GM12878 (cell line): Measurements from ENCODE around the gene DNAH5. TPM values are rescaled to one million over a fixed set of nuclear protein-coding genes. Genes with fewer than 3 reads are reported as not detected.

ENCODE experiments used
- ATAC-seq: fragments of 200-7000 bp; cut with Tn5 transposase; 3 replicates; pipeline ENCODE4 v1.9.1; 2020; ENCODE audit warnings: mild to moderate bottlenecking, moderate library complexity
- BruUV-seq: library from RNA; stranded (reverse); fragments of 400-500 nt; replicated peaks from 2 replicates; lab custom pipeline; 2021; lab: Mats Ljungman, UMichigan
- CTCF ChIA-PET: fragments of 300-600 bp; sonication (Branson Sonifier 250); formaldehyde crosslinking; extraction: SDS; loops from one replicate; lab custom pipeline; 2021; ENCODE audit warnings: inconsistent platforms; lab: Yijun Ruan, JAX
- POLR2A ChIA-PET: fragments of 350-600 bp; formaldehyde crosslinking; extraction: SDS; loops from one replicate; lab custom pipeline; 2021; ENCODE audit warnings: inconsistent platforms; lab: Charles Lee
- RAD21 ChIA-PET: fragments of 300-600 bp; sonication (Branson Sonifier 250); formaldehyde crosslinking; loops from one replicate; lab custom pipeline; 2023; ENCODE audit warnings: antibody characterized with exemption; ENCODE audit not compliant: unreplicated experiment; lab: Charles Lee
- SMC1A ChIA-PET: fragments of 300-600 bp; sonication (Branson Sonifier 250); formaldehyde crosslinking; loops from one replicate; lab custom pipeline; 2023; ENCODE audit not compliant: unreplicated experiment, uncharacterized antibody; lab: Charles Lee
- DNase-seq: peaks from one replicate; pipeline ENCODE4 v3.0.0-alpha.2; 2011; ENCODE audit warnings: low read depth, low spot score
- FAIRE-seq: peaks from 3 replicates; lab custom pipeline; 2011; peaks lifted over from hg19 to GRCh38; lab: Jason Lieb, UNC
- H2AFZ ChIP-seq: 2 replicates; pipeline ENCODE4 v1.6.0; 2011; ENCODE audit warnings: low read depth, low read length, control low read depth; ENCODE audit not compliant: control insufficient read depth
- H3K27ac ChIP-seq: 2 replicates; pipeline ENCODE4 v1.5.1; 2011; ENCODE audit warnings: control low read depth; ENCODE audit not compliant: control insufficient read depth, insufficient read depth
- H3K27me3 ChIP-seq, 2 experiments: replicated peaks in 1 of 2; 2 replicates each; pipeline versions ENCODE4 v1.6.0 to v1.6.1; 2011; ENCODE audit warnings: low read length in 1 of 2; ENCODE audit not compliant: control insufficient read depth in 2 of 2, insufficient read depth in 2 of 2
- H3K36me3 ChIP-seq, 2 experiments: 2 replicates each; pipeline ENCODE4 v1.5.1; 2011; ENCODE audit warnings: low read length in 1 of 2; ENCODE audit not compliant: control insufficient read depth in 2 of 2, insufficient read depth in 2 of 2
- H3K4me1 ChIP-seq: 2 replicates; pipeline ENCODE4 v1.6.1; 2011; ENCODE audit warnings: mild to moderate bottlenecking, low read length, moderate library complexity, mixed read lengths; ENCODE audit not compliant: control insufficient read depth, insufficient read depth
- H3K4me2 ChIP-seq: 2 replicates; pipeline ENCODE4 v1.6.0; 2011; ENCODE audit warnings: control low read depth; ENCODE audit not compliant: control insufficient read depth, insufficient read depth
- H3K4me3 ChIP-seq: fragments of 200-600 bp; sonication (generic); 2 replicates; pipeline ENCODE4 v1.5.1; 2016
- H3K79me2 ChIP-seq: 2 replicates; pipeline ENCODE4 v1.6.0; 2011; ENCODE audit warnings: low read length; ENCODE audit not compliant: control insufficient read depth, insufficient read depth
- H3K9ac ChIP-seq: 2 replicates; pipeline ENCODE4 v1.8.0; 2011; ENCODE audit warnings: low read length, control low read depth, mixed read lengths; ENCODE audit not compliant: control insufficient read depth, insufficient read depth
- H3K9me3 ChIP-seq: replicated peaks from 3 replicates; pipeline ENCODE4 v1.5.1; 2011; ENCODE audit warnings: mild to moderate bottlenecking, low read length; ENCODE audit not compliant: control insufficient read depth, insufficient read depth
- H4K20me1 ChIP-seq: 2 replicates; pipeline ENCODE4 v1.6.0; 2011; ENCODE audit not compliant: control insufficient read depth, insufficient read depth
- ATF7 ChIP-seq: fragments of 450-650 bp; IDR thresholded peaks from 2 replicates; pipeline ENCODE4 v1.6.1; 2016; ENCODE audit warnings: low read depth, mild to moderate bottlenecking
- ETV6 ChIP-seq, 2 experiments: fragments of 450-650 bp in 1 of 2; IDR thresholded peaks in 1 of 2; conservative IDR thresholded peaks in 1 of 2; 2 replicates each; pipeline ENCODE4 v1.6.1; 2014; ENCODE audit warnings: antibody characterized with exemption in 1 of 2, borderline replicate concordance in 1 of 2, low read depth in 1 of 2, mild to moderate bottlenecking in 1 of 2, moderate library complexity in 1 of 2
- EZH2 ChIP-seq: IDR thresholded peaks from 2 replicates; pipeline ENCODE4 v1.6.1; 2012; ENCODE audit warnings: low read depth, mild to moderate bottlenecking, control low read depth, inconsistent platforms, low read length, borderline replicate concordance; ENCODE audit not compliant: control insufficient read depth
- KAT2A ChIP-seq: conservative IDR thresholded peaks from 2 replicates; pipeline ENCODE4 v1.6.1; 2011; ENCODE audit warnings: low read depth, low read length; ENCODE audit not compliant: control insufficient read depth
- LARP7 ChIP-seq: fragments of 450-650 bp; IDR thresholded peaks from 2 replicates; pipeline ENCODE4 v1.6.1; 2017; ENCODE audit warnings: mild to moderate bottlenecking
- MEF2B ChIP-seq: fragments of 450-650 bp; IDR thresholded peaks from 2 replicates; pipeline ENCODE4 v1.6.1; 2018; ENCODE audit warnings: mild to moderate bottlenecking, moderate library complexity; ENCODE audit not compliant: partially characterized antibody, poor library complexity, severe bottlenecking
- MTA3 ChIP-seq: IDR thresholded peaks from 2 replicates; pipeline ENCODE4 v1.6.1; 2012; ENCODE audit warnings: low read length, inconsistent platforms, borderline replicate concordance
- NBN ChIP-seq: fragments of 450-650 bp; IDR thresholded peaks from 2 replicates; pipeline ENCODE4 v1.6.1; 2016
- NFXL1 ChIP-seq: fragments of 450-650 bp; IDR thresholded peaks from 2 replicates; pipeline ENCODE4 v1.6.1; 2017; ENCODE audit warnings: antibody characterized with exemption, mild to moderate bottlenecking, borderline replicate concordance
- POLR2AphosphoS2 ChIP-seq: IDR thresholded peaks from 2 replicates; pipeline ENCODE4 v1.6.1; 2011; ENCODE audit warnings: low read depth, mild to moderate bottlenecking, low read length, improper control_type of control experiment, moderate library complexity
- RELA ChIP-seq: fragments of 450-650 bp; IDR thresholded peaks from 2 replicates; pipeline ENCODE4 v1.8.0; 2014; ENCODE audit warnings: borderline replicate concordance; ENCODE audit not compliant: partially characterized antibody
- SMAD5 ChIP-seq: IDR thresholded peaks from 2 replicates; pipeline ENCODE4 v1.6.1; 2016; ENCODE audit warnings: antibody characterized with exemption, low read depth
- ZNF384 ChIP-seq: IDR thresholded peaks from 2 replicates; pipeline ENCODE4 v1.6.1; 2012; ENCODE audit warnings: low read depth, mild to moderate bottlenecking, low read length, improper control_type of control experiment, borderline replicate concordance
- WGBS: methylation state at CpG from one replicate; pipeline ENCODE4 v1.1.6; 2016; ENCODE audit warnings: low lambda C conversion rate; ENCODE audit not compliant: insufficient replicate concordance, insufficient coverage; ENCODE audit errors: missing lambda C conversion rate; 5-methylcytosine and 5-hydroxymethylcytosine counted together
- in situ Hi-C: fragments of 300-500 bp; cut with MboI; formaldehyde crosslinking; loops from 9 replicates; pipeline ENCODE4 v1.14.3; 2018; ENCODE audit warnings: mixed read lengths
- intact Hi-C: fragments of 100-400 bp; cut with micrococcal nuclease; formaldehyde crosslinking; loops from one replicate; pipeline ENCODE4 v1.14.2; 2022; ENCODE audit not compliant: unreplicated experiment
- polyA plus RNA-seq, 11 experiments: library from polyadenylated mRNA; depleted of rRNA in 4 of 11; unstranded in 6 of 11; stranded (reverse) in 5 of 11; fragments of >200 nt; fragmentation: Nextera tagmentation in 4 of 11; fragmentation: Illumina TruSeq in 1 of 11; extraction: Ambion mirVana in 4 of 11; extraction: Trizol in 1 of 11; gene quantifications; 1 replicate in 1 of 11; 2 replicates in 10 of 11; pipeline versions ENCODE4 v1.2.1 to v1.2.3, GENCODE V29; 2011 to 2016; ENCODE audit warnings: inconsistent platforms in 2 of 11, missing spikeins in 2 of 11, low read depth in 1 of 11
- total RNA-seq, 4 experiments: library from RNA; depleted of rRNA in 3 of 4; stranded (reverse); fragments of >200 nt in 3 of 4; fragmentation: Illumina TruSeq in 1 of 4; extraction: Trizol in 1 of 4; gene quantifications; 2 replicates each; pipeline versions ENCODE4 v1.2.1 to v1.2.3, GENCODE V29; 2013 to 2021
- TF ChIP-seq, protein P1 (sequence below): IDR thresholded peaks from 2 replicates; pipeline ENCODE4 v1.6.1; 2012; ENCODE audit warnings: low read depth, low read length, improper control_type of control experiment
- TF ChIP-seq, protein P2 (sequence below): IDR thresholded peaks from 2 replicates; pipeline ENCODE4 v1.6.1; 2012; ENCODE audit warnings: low read depth, low read length, improper control_type of control experiment
- TF ChIP-seq, protein P3 (sequence below): IDR thresholded peaks from 2 replicates; pipeline ENCODE4 v1.6.1; 2012; ENCODE audit warnings: low read length, inconsistent platforms

DNAH5 gene
- total and polyA plus RNA-seq, 10 of the 15 experiments (the other 5 are each of a cell fraction or from before 2014, with no cell fraction given): under 0.01 to 0.30 (median 0.07) TPM; not detected in 7

DNA sequence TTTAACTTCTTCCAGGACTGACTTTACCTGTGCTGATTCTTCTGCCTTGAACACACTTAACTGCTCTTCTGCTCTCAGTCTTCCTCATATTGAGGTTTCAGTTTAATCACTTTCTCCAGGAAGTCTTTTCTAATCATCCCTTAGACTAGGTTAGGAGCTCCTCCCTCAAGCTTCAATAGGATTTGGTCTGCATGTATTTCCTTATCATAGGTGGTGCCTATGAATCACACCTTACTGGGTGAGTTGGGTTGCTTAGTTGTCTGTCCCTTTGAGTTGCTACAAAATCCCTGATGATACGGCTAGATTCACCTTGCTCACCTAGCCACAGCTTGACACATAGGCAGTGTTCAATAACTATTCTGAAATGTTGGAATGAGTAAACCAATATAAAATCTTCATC lies 164.4 kb downstream of the DNAH5 start:
- WGBS: 43% methylated on average over 1 of the region's 1 CpG
- no peak for DNase-seq
- Histone ChIP-seq H2AFZ (no peak overlapping the region), H3K9me3 (no peaks in the 10 kb centered on the region), H3K36me3 (no peaks in the 10 kb centered on the region), H4K20me1 (no peaks in the 10 kb centered on the region), H3K79me2 (no peaks in the 10 kb centered on the region), H3K27me3 (no peaks in the 10 kb centered on the region), H3K4me2 (no peak overlapping the region), H3K4me3 (no peak overlapping the region), H3K27ac (no peak overlapping the region), H3K4me1 (no peaks in the 10 kb centered on the region), H3K9ac (no peak overlapping the region)
- CTCF ChIA-PET: no interaction called here
- in situ Hi-C loops: no loop called here
- ATAC-seq: no peak
- no TSS peak for BruUV-seq
- POLR2A ChIA-PET: no interaction called here
- no peak for FAIRE-seq
- RAD21 ChIA-PET: no interaction called here
- SMC1A ChIA-PET: no interaction called here
- TF ChIP-seq ATF7: no peak
- TF ChIP-seq ETV6 (conservative IDR thresholded peaks at IDR 0.05 in 1 of 2, IDR thresholded peaks at IDR 0.05 in 1 of 2; ENCODE audit: borderline replicate concordance in 1 of 2, low read depth in 1 of 2): no peak
- TF ChIP-seq RELA: no peak
- no peak for TF ChIP-seq NBN
- no peak for TF ChIP-seq MTA3
- TF ChIP-seq EZH2: no peak
- no peak for TF ChIP-seq MEF2B
- no peak for TF ChIP-seq POLR2AphosphoS2
- TF ChIP-seq, protein P1, sequence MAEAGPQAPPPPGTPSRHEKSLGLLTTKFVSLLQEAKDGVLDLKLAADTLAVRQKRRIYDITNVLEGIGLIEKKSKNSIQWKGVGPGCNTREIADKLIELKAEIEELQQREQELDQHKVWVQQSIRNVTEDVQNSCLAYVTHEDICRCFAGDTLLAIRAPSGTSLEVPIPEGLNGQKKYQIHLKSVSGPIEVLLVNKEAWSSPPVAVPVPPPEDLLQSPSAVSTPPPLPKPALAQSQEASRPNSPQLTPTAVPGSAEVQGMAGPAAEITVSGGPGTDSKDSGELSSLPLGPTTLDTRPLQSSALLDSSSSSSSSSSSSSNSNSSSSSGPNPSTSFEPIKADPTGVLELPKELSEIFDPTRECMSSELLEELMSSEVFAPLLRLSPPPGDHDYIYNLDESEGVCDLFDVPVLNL: no peak
- TF ChIP-seq SMAD5: no peak
- TF ChIP-seq, protein P2, sequence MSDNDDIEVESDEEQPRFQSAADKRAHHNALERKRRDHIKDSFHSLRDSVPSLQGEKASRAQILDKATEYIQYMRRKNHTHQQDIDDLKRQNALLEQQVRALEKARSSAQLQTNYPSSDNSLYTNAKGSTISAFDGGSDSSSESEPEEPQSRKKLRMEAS: no peak
- TF ChIP-seq, protein P3, sequence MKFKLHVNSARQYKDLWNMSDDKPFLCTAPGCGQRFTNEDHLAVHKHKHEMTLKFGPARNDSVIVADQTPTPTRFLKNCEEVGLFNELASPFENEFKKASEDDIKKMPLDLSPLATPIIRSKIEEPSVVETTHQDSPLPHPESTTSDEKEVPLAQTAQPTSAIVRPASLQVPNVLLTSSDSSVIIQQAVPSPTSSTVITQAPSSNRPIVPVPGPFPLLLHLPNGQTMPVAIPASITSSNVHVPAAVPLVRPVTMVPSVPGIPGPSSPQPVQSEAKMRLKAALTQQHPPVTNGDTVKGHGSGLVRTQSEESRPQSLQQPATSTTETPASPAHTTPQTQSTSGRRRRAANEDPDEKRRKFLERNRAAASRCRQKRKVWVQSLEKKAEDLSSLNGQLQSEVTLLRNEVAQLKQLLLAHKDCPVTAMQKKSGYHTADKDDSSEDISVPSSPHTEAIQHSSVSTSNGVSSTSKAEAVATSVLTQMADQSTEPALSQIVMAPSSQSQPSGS: no peak
- TF ChIP-seq NFXL1: no peak
- TF ChIP-seq ZNF384: no peak
- no peak for TF ChIP-seq KAT2A
- no peak for TF ChIP-seq LARP7
- intact Hi-C loops: no loop called here
